Measurements from ENCODE around the gene TMEM86A.

- no peak for TF ChIP-seq CTCF (IDR thresholded peaks at IDR 0.05; ENCODE audit: low read length)
- no peak for TF ChIP-seq EZH2 (IDR thresholded peaks at IDR 0.05; ENCODE audit: borderline replicate concordance, low read length)
Measured at GRCh38 chr11:18710545-18710944, 12.0 kb downstream of the TMEM86A start.
